ENCODE measurements around the gene SYTL2.

The SYTL2 gene

DNA sequence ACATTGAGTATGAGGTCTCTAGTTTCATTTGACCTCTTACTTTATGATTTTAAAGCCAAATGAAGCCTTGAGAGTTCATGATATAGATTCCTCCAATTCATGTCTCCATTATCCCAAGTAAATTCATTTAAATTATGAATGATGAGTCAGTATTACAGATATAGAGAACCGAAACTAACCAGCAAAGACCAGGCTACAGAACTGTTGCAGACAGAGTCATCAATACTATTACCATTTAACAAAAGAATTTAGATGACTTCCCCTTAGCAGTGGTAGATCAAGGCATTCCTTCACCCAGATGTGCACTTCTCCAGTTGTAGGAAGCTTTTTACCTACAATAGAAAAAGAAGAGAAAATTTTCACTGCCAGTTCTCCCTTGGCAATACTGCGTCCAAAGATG lies 113.2 kb downstream of the SYTL2 start:
- Histone ChIP-seq H3K4me1 (ENCODE audit: insufficient read depth, low read length) (no peaks in the 10 kb centered on the region), H3K27ac (ENCODE audit: low read depth, low read length) (no peak overlapping the region), H3K4me3 (ENCODE audit: low read depth in 1 of 2, low read length in 2 of 2) (no peak overlapping the region), H3K27me3 (ENCODE audit: control insufficient read depth in 1 of 2, insufficient read depth in 2 of 2, low read length in 2 of 2) (no peaks in the 10 kb centered on the region), H3K9ac (ENCODE audit: low read length) (no peak overlapping the region), H3K36me3 (ENCODE audit: insufficient read depth, low read length) (no peaks in the 10 kb centered on the region), H3K9me3 (ENCODE audit: low read length) (no peaks in the 10 kb centered on the region)

DNA sequence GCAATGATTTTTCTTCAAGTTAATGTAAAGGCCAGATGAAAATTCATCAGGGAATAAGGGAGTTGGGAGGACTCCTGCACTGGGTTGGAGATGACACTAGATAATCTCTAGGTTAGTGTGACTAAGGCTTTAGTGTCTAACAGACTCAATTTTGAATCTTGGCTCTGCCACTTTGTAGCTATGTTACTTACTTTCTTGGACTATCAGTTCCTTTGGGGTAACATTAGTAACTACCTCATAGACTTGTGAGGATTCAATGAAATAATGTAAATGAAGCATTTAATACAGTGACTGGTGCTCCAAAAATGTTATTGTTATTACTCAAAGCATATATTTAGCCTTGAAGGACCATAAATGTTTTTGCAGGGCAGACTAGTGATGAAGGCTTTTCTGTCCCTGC lies 115.4 kb downstream of the SYTL2 start:
- H3K27me3 ChIP-seq (ENCODE audit: control insufficient read depth in 1 of 2, insufficient read depth in 2 of 2, low read length in 2 of 2) = no peaks in the 10 kb centered on the region
- no peak overlapping the region for H3K4me3 ChIP-seq (ENCODE audit: low read depth in 1 of 2, low read length in 2 of 2)

DNA sequence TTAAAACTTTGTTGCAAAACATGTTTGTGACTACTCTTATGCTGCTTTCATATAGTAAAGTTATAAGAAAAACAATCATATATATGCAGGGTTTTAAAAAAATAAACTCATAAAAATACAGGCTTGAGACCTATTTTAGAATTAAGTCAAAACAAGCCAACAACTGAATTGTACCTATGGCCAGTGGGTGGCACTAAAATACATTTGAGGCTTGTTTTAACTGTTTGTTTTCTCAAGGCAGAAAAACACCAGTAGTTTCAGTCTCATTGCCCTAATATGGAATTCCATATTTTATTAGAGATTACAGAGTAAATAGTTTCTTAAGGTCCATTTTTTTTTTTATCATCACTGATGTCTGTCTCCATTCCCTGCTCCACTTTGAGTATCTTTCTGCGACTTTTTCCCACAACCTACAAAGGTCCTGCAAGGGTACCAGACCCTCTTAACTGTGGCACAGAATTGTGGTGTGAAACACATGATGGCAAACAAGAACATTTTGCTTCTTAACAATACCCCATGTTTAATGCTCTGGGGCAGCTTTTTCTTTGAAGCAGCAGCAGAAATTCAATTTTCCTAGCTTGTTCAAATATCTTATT lies 116.5 kb downstream of the SYTL2 start:
- H3K27me3 ChIP-seq (ENCODE audit: control insufficient read depth in 1 of 2, insufficient read depth in 2 of 2, low read length in 2 of 2) = no peaks in the 10 kb centered on the region
- no peak overlapping the region for H3K9ac ChIP-seq (ENCODE audit: low read length)
- H3K4me1 ChIP-seq (ENCODE audit: insufficient read depth, low read length) = no peaks in the 10 kb centered on the region
- H3K9me3 ChIP-seq (ENCODE audit: low read length) = no peaks in the 10 kb centered on the region
- no peak overlapping the region for H3K4me3 ChIP-seq (ENCODE audit: low read depth in 1 of 2, low read length in 2 of 2)
- no peak overlapping the region for H3K27ac ChIP-seq (ENCODE audit: low read depth, low read length)
- H3K36me3 ChIP-seq (ENCODE audit: insufficient read depth, low read length) = no peaks in the 10 kb centered on the region

More for the DNA sequence above, 115.4 kb downstream of the SYTL2 start:
- Histone ChIP-seq H3K9me3 (ENCODE audit: low read length) (no peaks in the 10 kb centered on the region), H3K4me1 (ENCODE audit: insufficient read depth, low read length) (no peaks in the 10 kb centered on the region), H3K9ac (ENCODE audit: low read length) (no peak overlapping the region), H3K36me3 (ENCODE audit: insufficient read depth, low read length) (no peaks in the 10 kb centered on the region), H3K27ac (ENCODE audit: low read depth, low read length) (no peak overlapping the region)

DNA sequence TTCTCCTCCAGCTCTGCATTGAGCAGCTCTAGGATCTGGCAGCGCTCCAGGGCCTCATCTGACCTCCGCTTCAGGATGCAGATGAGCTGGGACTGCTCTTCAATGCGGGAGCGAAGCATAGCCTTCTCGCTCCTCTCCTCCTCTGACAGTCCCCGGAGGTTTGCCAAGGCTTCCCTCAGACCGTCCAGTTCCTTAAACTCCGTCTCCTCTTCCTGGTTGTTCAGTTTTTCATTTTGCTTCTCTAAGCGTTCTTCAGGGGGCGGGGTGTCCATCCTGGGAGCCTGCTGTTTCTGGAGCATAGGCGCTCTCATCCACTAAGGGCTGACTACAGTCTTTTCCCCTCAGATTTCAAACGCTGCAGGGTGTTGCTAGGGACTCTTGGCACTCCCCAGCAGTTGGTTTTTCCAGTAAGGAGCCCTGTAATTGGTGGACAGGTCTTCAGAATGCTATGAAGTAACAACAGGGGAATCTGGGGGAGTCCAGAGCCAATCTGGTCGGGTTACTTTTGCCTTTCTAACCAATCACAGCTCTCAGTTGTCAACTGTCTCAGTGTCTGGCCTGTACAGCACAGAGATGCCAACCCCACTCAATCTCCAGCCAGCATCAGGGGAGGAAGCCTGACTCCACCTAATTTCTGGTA lies 125.0 kb downstream of the SYTL2 start, which contains the start of gene CCDC89:
Gene CCDC89, minus strand, starts transcription at position 376 of the 640 bp plus-strand sequence. Its CDS starts 65 bp downstream, at position 311.
- H3K4me3 ChIP-seq (ENCODE audit: low read depth in 1 of 2, low read length in 2 of 2) = peak within 1 kb of the TSS; percentile 33 to 58
- H3K9me3 ChIP-seq (ENCODE audit: low read length) = no peaks in the 10 kb centered on the region
- no peaks in the 10 kb centered on the region for H3K36me3 ChIP-seq (ENCODE audit: insufficient read depth, low read length)
- peak within 1 kb of the TSS; percentile 75 for H3K27ac ChIP-seq (ENCODE audit: low read depth, low read length)
- peaks cover 33% of the 10 kb centered on the region for H3K4me1 ChIP-seq (ENCODE audit: insufficient read depth, low read length)
- H3K9ac ChIP-seq (ENCODE audit: low read length) = peak within 1 kb of the TSS; percentile 12
- H3K27me3 ChIP-seq (ENCODE audit: control insufficient read depth in 1 of 2, insufficient read depth in 2 of 2, low read length in 2 of 2) = no peaks in the 10 kb centered on the region

DNA sequence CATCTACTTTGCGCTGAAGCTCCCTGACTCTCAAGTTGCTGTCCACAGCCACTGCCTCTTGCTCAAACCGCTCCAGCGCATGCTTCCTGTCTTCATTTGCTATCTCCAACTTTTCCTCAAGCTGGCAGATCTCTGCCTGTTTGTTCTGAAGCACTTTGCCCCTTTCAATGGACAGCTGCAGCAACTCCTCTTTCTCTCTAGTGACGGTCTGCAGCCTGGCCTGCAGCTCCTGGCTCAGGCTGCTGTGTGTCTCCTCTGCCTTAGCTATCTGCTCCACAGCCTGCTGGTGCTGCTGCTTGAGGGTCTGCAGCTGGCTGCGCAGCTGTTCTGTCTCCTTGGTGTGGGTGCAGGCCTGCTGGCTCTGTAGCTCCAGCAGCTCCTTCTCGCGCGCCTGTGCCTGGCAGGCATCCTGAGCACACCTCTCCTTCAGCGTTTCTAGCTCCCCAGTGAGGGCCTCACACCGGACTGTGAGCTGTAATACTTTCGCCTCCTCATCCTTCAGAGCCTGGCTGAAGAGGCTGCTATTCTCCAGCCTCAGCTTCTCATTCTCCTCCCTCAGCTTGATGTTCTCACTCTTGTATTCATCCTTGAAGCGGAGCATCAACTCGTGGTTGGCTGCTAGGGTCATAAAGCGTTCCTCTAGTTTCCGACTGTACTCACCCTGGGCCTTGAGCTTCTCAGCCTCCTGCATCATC lies 125.7 kb downstream of the SYTL2 start:
- Histone ChIP-seq H3K4me1 (ENCODE audit: insufficient read depth, low read length) (peaks cover 33% of the 10 kb centered on the region), H3K9me3 (ENCODE audit: low read length) (no peaks in the 10 kb centered on the region), H3K4me3 (ENCODE audit: low read depth in 1 of 2, low read length in 2 of 2) (peak overlapping the region; percentile 33 to 58), H3K9ac (ENCODE audit: low read length) (peak overlapping the region; percentile 12), H3K27ac (ENCODE audit: low read depth, low read length) (peak overlapping the region; percentile 75), H3K36me3 (ENCODE audit: insufficient read depth, low read length) (no peaks in the 10 kb centered on the region), H3K27me3 (ENCODE audit: control insufficient read depth in 1 of 2, insufficient read depth in 2 of 2, low read length in 2 of 2) (no peaks in the 10 kb centered on the region)

DNA sequence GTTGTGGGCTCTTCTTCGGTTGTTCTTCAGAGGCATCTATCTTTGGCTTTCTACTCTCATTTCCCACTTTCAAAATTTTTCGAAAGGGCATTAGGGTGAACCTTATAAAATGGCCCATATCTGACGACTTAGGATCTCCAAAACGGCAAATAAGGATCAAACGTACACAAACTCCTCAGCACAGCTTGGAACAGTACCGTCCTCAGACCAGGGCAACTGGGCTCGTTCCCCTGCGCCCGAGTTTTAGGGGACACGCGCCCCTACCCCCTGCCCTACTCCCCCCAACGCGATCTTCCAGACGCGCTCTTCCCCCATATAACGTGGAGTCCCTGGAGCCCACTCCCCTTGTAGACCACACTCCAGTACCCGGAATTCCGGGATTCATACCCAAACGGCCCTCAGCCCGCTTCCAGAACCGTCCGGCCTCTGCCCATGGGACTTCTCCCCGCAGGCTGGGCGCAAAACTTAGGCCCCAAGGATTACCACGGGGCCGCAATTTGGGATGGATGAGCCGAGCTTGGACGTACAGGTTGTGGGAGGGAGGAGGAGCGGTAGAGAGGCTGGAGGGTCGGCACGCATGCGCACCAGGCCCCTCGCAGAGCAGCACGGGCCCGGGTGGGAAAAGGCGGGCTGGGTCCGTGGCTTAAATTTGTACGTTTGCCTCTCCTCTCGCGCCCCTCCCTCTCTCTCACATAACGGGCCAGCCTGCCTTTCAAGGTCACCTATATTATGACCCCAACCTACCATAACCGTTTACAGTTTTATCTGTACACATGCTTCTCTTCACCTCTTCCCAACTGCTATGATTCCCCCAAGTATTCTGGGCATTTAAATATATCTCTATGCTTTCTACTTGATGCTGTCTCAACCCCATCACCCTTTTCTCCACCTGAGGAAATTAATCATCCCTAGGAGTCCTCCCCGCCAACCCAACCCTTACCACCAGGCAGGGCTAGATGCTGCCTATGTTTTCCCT lies 128.3 kb downstream of the SYTL2 start:
- Histone ChIP-seq H3K36me3 (ENCODE audit: insufficient read depth, low read length) (no peaks in the 10 kb centered on the region), H3K27me3 (ENCODE audit: control insufficient read depth in 1 of 2, insufficient read depth in 2 of 2, low read length in 2 of 2) (no peaks in the 10 kb centered on the region), H3K9ac (ENCODE audit: low read length) (peak overlapping the region; percentile 77), H3K9me3 (ENCODE audit: low read length) (no peaks in the 10 kb centered on the region), H3K4me3 (ENCODE audit: low read depth in 1 of 2, low read length in 2 of 2) (peak overlapping the region; percentile 47 to 87), H3K4me1 (ENCODE audit: insufficient read depth, low read length) (peaks cover 33% of the 10 kb centered on the region), H3K27ac (ENCODE audit: low read depth, low read length) (peak overlapping the region; percentile 46)

DNA sequence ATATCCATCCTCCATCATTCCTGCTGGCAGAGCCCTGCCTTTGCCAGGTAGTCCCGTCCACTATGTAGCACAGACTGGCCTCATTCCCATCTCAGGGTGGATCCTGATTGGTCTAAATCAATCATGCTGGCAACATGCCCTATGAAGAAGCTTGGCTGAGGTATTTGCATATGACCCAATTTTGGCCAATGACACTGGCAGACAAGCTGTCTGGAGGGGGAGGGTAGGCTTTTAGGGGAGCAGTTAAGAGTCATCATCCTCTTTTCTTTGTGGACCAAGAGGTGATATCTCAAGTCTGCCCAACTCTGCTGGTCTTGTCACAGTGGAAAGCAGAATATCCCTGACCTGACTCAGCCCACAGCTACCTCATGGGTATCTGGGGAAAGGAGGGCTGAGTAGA lies 130.0 kb downstream of the SYTL2 start:
- Histone ChIP-seq H3K27me3 (ENCODE audit: control insufficient read depth in 1 of 2, insufficient read depth in 2 of 2, low read length in 2 of 2) (no peaks in the 10 kb centered on the region), H3K9me3 (ENCODE audit: low read length) (no peaks in the 10 kb centered on the region), H3K36me3 (ENCODE audit: insufficient read depth, low read length) (no peaks in the 10 kb centered on the region), H3K4me1 (ENCODE audit: insufficient read depth, low read length) (peaks cover 23% of the 10 kb centered on the region), H3K4me3 (ENCODE audit: low read depth in 1 of 2, low read length in 2 of 2) (no peak overlapping the region), H3K9ac (ENCODE audit: low read length) (no peak overlapping the region), H3K27ac (ENCODE audit: low read depth, low read length) (no peak overlapping the region)

DNA sequence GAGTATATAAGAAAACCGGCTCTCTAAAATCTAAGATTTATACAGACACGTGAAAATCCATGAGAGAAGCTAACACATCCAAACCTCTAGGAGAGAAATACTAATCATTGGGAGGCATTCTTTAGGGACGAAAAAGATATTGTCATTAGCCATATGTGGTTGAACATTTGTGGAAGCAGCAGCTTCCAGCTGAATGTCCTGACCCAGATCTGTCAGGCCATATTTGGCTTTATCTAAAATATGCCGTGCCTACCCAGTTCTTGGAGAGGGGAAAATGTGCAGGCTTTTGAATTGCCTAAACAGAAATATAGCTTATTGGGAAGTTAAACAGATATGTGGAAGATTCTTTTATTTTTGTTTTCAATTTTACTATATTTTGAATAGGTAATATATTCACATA lies 131.4 kb downstream of the SYTL2 start:
- H3K27me3 ChIP-seq (ENCODE audit: control insufficient read depth in 1 of 2, insufficient read depth in 2 of 2, low read length in 2 of 2) = no peaks in the 10 kb centered on the region

DNA sequence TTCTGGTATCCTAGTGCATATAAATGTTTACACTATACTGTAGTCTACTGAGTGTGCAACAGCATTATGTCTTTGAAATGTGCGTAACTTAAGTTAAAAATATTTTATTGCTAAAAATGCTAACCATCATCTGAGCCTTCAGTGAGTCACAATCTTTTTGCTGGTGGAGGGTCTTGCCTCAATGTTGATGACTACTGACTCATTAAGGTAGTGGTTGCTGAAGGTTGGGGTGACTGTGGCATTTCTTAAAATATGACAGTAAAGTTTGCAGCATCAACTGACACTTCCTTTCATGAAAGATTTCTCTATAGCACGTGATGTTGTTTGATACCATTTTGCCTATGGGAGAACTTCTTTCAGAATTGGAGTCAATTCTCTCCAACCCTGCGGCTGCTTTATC lies 137.5 kb downstream of the SYTL2 start:
- Histone ChIP-seq H3K9ac (ENCODE audit: low read length) (no peak overlapping the region), H3K27me3 (ENCODE audit: control insufficient read depth in 1 of 2, insufficient read depth in 2 of 2, low read length in 2 of 2) (no peaks in the 10 kb centered on the region), H3K9me3 (ENCODE audit: low read length) (no peaks in the 10 kb centered on the region), H3K36me3 (ENCODE audit: insufficient read depth, low read length) (no peaks in the 10 kb centered on the region), H3K4me1 (ENCODE audit: insufficient read depth, low read length) (no peaks in the 10 kb centered on the region), H3K27ac (ENCODE audit: low read depth, low read length) (no peak overlapping the region), H3K4me3 (ENCODE audit: low read depth in 1 of 2, low read length in 2 of 2) (no peak overlapping the region)

More for the DNA sequence above, 131.4 kb downstream of the SYTL2 start:
- Histone ChIP-seq H3K9me3 (ENCODE audit: low read length) (no peaks in the 10 kb centered on the region), H3K36me3 (ENCODE audit: insufficient read depth, low read length) (no peaks in the 10 kb centered on the region), H3K9ac (ENCODE audit: low read length) (no peak overlapping the region), H3K4me3 (ENCODE audit: low read depth in 1 of 2, low read length in 2 of 2) (no peak overlapping the region), H3K27ac (ENCODE audit: low read depth, low read length) (no peak overlapping the region), H3K4me1 (ENCODE audit: insufficient read depth, low read length) (peaks cover 13% of the 10 kb centered on the region)

DNA sequence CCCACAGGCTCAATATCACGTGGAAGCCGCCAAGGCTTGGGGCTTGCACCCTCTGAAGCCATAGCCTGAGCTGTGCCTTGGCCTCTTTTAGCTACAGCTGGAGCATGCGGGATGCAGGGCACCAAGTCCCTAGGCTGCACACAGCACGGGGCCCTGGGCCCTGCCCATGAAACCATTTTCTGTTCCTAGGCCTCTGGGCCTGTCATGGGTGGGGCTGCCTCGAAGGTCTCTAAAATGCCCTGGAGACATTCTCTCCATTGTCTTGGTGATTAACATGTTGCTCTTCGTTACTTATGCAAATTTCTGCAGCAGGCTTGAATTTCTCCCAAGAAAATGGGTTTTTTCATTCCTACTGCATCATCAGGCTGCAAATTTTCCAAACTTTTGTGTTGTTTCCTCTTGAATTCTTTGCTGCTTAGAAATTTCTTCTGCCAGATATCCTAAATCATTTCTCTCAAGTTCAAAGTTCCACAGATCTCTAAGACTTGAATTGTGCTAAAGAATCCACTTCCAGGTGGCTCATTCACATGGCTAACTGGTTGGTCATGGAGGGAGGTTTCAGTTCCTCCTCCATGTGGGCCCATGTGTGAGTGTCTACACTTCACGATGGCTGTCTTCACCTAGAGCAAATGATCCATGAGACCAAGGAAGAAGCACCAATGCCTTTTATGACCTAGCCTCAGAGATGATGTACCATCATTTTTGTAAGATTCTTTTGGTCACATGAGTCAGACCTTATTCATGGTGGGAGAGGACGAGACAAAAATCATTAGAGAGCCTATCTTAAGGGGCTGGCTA lies 138.6 kb downstream of the SYTL2 start:
- H3K36me3 ChIP-seq (ENCODE audit: insufficient read depth, low read length) = no peaks in the 10 kb centered on the region
- H3K4me1 ChIP-seq (ENCODE audit: insufficient read depth, low read length) = no peaks in the 10 kb centered on the region
- H3K9ac ChIP-seq (ENCODE audit: low read length) = no peak overlapping the region
- no peaks in the 10 kb centered on the region for H3K9me3 ChIP-seq (ENCODE audit: low read length)
- no peaks in the 10 kb centered on the region for H3K27me3 ChIP-seq (ENCODE audit: control insufficient read depth in 1 of 2, insufficient read depth in 2 of 2, low read length in 2 of 2)
- H3K27ac ChIP-seq (ENCODE audit: low read depth, low read length) = no peak overlapping the region
- no peak overlapping the region for H3K4me3 ChIP-seq (ENCODE audit: low read depth in 1 of 2, low read length in 2 of 2)
